Measurements from ENCODE around the gene CCDC170. TPM values are rescaled to one million over a fixed set of nuclear protein-coding genes. Genes with fewer than 3 reads are reported as not detected.
"Not testable (repeated sequence)": the region's sequence is repeated elsewhere in the genome, so short reads cannot be mapped to it uniquely, and the experiment has no call there.

CCDC170 gene
- total RNA-seq, 6 experiments from 2014 or later = 0.09 to 0.43 (median 0.30) TPM

- Mint-ChIP-seq H3K27me3 (ENCODE audit: insufficient read depth) (no peaks in the 10 kb centered on the region), H3K36me3 (ENCODE audit: low read depth) (no peaks in the 10 kb centered on the region), H3K27ac (no peak overlapping the region), H3K4me3 (no peak overlapping the region), H3K4me1 (ENCODE audit: low read depth) (no peaks in the 10 kb centered on the region), H3K9me3 (no peaks in the 10 kb centered on the region)
- DNase-seq = no peak
- TF ChIP-seq CTCF (IDR thresholded peaks at IDR 0.05) = no peak
Observed at GRCh38 chr6:151512481-151512880, 18.7 kb downstream of the CCDC170 start.

GRCh38 chr6:151514000-151514730 lies 20.3 kb downstream of the CCDC170 start:
- Mint-ChIP-seq H3K4me1 (ENCODE audit: low read depth) (no peaks in the 10 kb centered on the region), H3K36me3 (ENCODE audit: low read depth) (no peaks in the 10 kb centered on the region), H3K9me3 (peaks cover 10% of the 10 kb centered on the region), H3K27me3 (ENCODE audit: insufficient read depth) (no peaks in the 10 kb centered on the region), H3K4me3 (no peak overlapping the region; the same call in 1 of the 2 replicates), H3K27ac (no peak overlapping the region)
- no peak for TF ChIP-seq CTCF (IDR thresholded peaks at IDR 0.05)
- no peak for DNase-seq

GRCh38 chr6:151518992-151519391 lies 25.2 kb downstream of the CCDC170 start:
- not testable (repeated sequence) for H3K4me1 Mint-ChIP-seq (ENCODE audit: low read depth); H3K36me3 Mint-ChIP-seq (ENCODE audit: low read depth); H3K4me3 Mint-ChIP-seq; DNase-seq; H3K27ac Mint-ChIP-seq; H3K27me3 Mint-ChIP-seq (ENCODE audit: insufficient read depth)
- peaks cover 47% of the 10 kb centered on the region for H3K9me3 Mint-ChIP-seq

- peaks cover 52% of the 10 kb centered on the region for H3K9me3 Mint-ChIP-seq
- TF ChIP-seq CTCF (IDR thresholded peaks at IDR 0.05) = no peak
- no peak overlapping the region for H3K4me3 Mint-ChIP-seq
Observed at GRCh38 chr6:151523034-151523433, 29.2 kb downstream of the CCDC170 start.

GRCh38 chr6:151524059-151524458 lies 30.2 kb downstream of the CCDC170 start:
- no peak overlapping the region for H3K4me3 Mint-ChIP-seq
- H3K27me3 Mint-ChIP-seq (ENCODE audit: insufficient read depth) = peaks cover 2% of the 10 kb centered on the region; the same call in 1 of the 2 replicates
- peaks cover 44% of the 10 kb centered on the region for H3K9me3 Mint-ChIP-seq
- H3K4me1 Mint-ChIP-seq (ENCODE audit: low read depth) = no peaks in the 10 kb centered on the region
- H3K27ac Mint-ChIP-seq = no peak overlapping the region
- DNase-seq = no peak
- peaks cover 4% of the 10 kb centered on the region for H3K36me3 Mint-ChIP-seq (ENCODE audit: low read depth)
- no peak for TF ChIP-seq CTCF (IDR thresholded peaks at IDR 0.05)

More at GRCh38 chr6:151523034-151523433, 29.2 kb downstream of the CCDC170 start:
- Mint-ChIP-seq H3K27ac (no peak overlapping the region), H3K27me3 (ENCODE audit: insufficient read depth) (peaks cover 2% of the 10 kb centered on the region; the same call in 1 of the 2 replicates), H3K36me3 (ENCODE audit: low read depth) (peaks cover 4% of the 10 kb centered on the region), H3K4me1 (ENCODE audit: low read depth) (no peaks in the 10 kb centered on the region)
- no peak for DNase-seq

GRCh38 chr6:151534576-151534975 lies 40.8 kb downstream of the CCDC170 start:
- H3K9me3 Mint-ChIP-seq = peaks cover 5% of the 10 kb centered on the region
- no peaks in the 10 kb centered on the region; the same call in 1 of the 2 replicates for H3K27me3 Mint-ChIP-seq (ENCODE audit: insufficient read depth)
- peaks cover 8% of the 10 kb centered on the region for H3K36me3 Mint-ChIP-seq (ENCODE audit: low read depth)
- DNase-seq = peak; percentile 13
- no peak for TF ChIP-seq CTCF (IDR thresholded peaks at IDR 0.05)
- H3K4me3 Mint-ChIP-seq = no peak overlapping the region
- H3K27ac Mint-ChIP-seq = no peak overlapping the region
- peaks cover 12% of the 10 kb centered on the region for H3K4me1 Mint-ChIP-seq (ENCODE audit: low read depth)
